Memory B cell (primary cell): Measurements from ENCODE around the gene GRPEL2.

Experiments
- ATAC-seq: fragments of 150-1000 bp; cut with Tn5 transposase; 2 replicates; pipeline ENCODE4 v1.10.0; 2021; ENCODE audit warnings: low read depth, mild to moderate bottlenecking, moderate library complexity
- DNase-seq, 2 donors: peaks; one replicate each; pipeline ENCODE4 v3.0.0; 2022; ENCODE audit warnings: low spot score in 2 of 2
- H3K27ac Mint-ChIP-seq: one replicate; pipeline ENCODE4 v1.8.0; 2022; ENCODE audit warnings: mild to moderate bottlenecking, moderate library complexity, mixed read lengths
- H3K27me3 Mint-ChIP-seq: one replicate; pipeline ENCODE4 v1.8.0; 2022; ENCODE audit warnings: mixed read lengths
- H3K36me3 Mint-ChIP-seq: one replicate; pipeline ENCODE4 v1.8.0; 2022; ENCODE audit warnings: mild to moderate bottlenecking, mixed read lengths
- H3K4me1 Mint-ChIP-seq: one replicate; pipeline ENCODE4 v1.8.0; 2022; ENCODE audit warnings: mixed read lengths
- H3K4me3 Mint-ChIP-seq: one replicate; pipeline ENCODE4 v1.8.0; 2022; ENCODE audit warnings: mild to moderate bottlenecking, moderate library complexity, mixed read lengths
- H3K9me3 Mint-ChIP-seq: one replicate; pipeline ENCODE4 v1.8.0; 2022; ENCODE audit warnings: mixed read lengths

Gene GRPEL2

GRCh38 chr5:149310947-149311658, 34.2 kb upstream of the GRPEL2 start:
- Mint-ChIP-seq H3K4me1 (peaks cover 4% of the 10 kb centered on the region), H3K4me3 (no peak overlapping the region), H3K9me3 (no peaks in the 10 kb centered on the region), H3K27ac (no peak overlapping the region), H3K36me3 (no peaks in the 10 kb centered on the region), H3K27me3 (peaks cover 12% of the 10 kb centered on the region)
- ATAC-seq (no peak), DNase-seq (no peak)

- H3K4me3 Mint-ChIP-seq: no peak overlapping the region
- no peaks in the 10 kb centered on the region for H3K9me3 Mint-ChIP-seq
- no peaks in the 10 kb centered on the region for H3K36me3 Mint-ChIP-seq
- no peak for ATAC-seq
- H3K27me3 Mint-ChIP-seq: peaks cover 10% of the 10 kb centered on the region
- DNase-seq: no peak
- H3K4me1 Mint-ChIP-seq: peaks cover 4% of the 10 kb centered on the region
- no peak overlapping the region for H3K27ac Mint-ChIP-seq
Measured at GRCh38 chr5:149313151-149313841, 32.0 kb upstream of the GRPEL2 start.

- H3K27me3 Mint-ChIP-seq: peaks cover 10% of the 10 kb centered on the region
- H3K9me3 Mint-ChIP-seq: no peaks in the 10 kb centered on the region
- peaks cover 2% of the 10 kb centered on the region for H3K4me1 Mint-ChIP-seq
- H3K4me3 Mint-ChIP-seq: no peak overlapping the region
- ATAC-seq: no peak
- no peak for DNase-seq
- no peaks in the 10 kb centered on the region for H3K36me3 Mint-ChIP-seq
- no peak overlapping the region for H3K27ac Mint-ChIP-seq
Measured at GRCh38 chr5:149314571-149315111, 30.7 kb upstream of the GRPEL2 start.

- H3K4me3 Mint-ChIP-seq: no peak overlapping the region
- no peaks in the 10 kb centered on the region for H3K4me1 Mint-ChIP-seq
- H3K27ac Mint-ChIP-seq: no peak overlapping the region
- no peaks in the 10 kb centered on the region for H3K9me3 Mint-ChIP-seq
- peaks cover 10% of the 10 kb centered on the region for H3K27me3 Mint-ChIP-seq
- DNase-seq: no peak
- no peaks in the 10 kb centered on the region for H3K36me3 Mint-ChIP-seq
- no peak for ATAC-seq
Measured at GRCh38 chr5:149315753-149316152, 29.5 kb upstream of the GRPEL2 start.

GRCh38 chr5:149317281-149318048, 27.8 kb upstream of the GRPEL2 start:
- ATAC-seq: peak; percentile 57
- H3K4me1 Mint-ChIP-seq: no peaks in the 10 kb centered on the region
- no peaks in the 10 kb centered on the region for H3K9me3 Mint-ChIP-seq
- peaks cover 6% of the 10 kb centered on the region for H3K27me3 Mint-ChIP-seq
- DNase-seq: peak in 1 of 2 donors; percentile 30
- no peak overlapping the region for H3K27ac Mint-ChIP-seq
- H3K36me3 Mint-ChIP-seq: no peaks in the 10 kb centered on the region
- H3K4me3 Mint-ChIP-seq: no peak overlapping the region

GRCh38 chr5:149319174-149319573, 26.1 kb upstream of the GRPEL2 start:
- Mint-ChIP-seq H3K9me3 (no peaks in the 10 kb centered on the region), H3K27me3 (no peaks in the 10 kb centered on the region), H3K36me3 (no peaks in the 10 kb centered on the region), H3K27ac (no peak overlapping the region), H3K4me1 (no peaks in the 10 kb centered on the region), H3K4me3 (no peak overlapping the region)
- ATAC-seq: no peak
- no peak for DNase-seq

- no peak overlapping the region for H3K27ac Mint-ChIP-seq
- no peaks in the 10 kb centered on the region for H3K27me3 Mint-ChIP-seq
- peaks cover 1% of the 10 kb centered on the region for H3K36me3 Mint-ChIP-seq
- no peaks in the 10 kb centered on the region for H3K9me3 Mint-ChIP-seq
- no peak overlapping the region for H3K4me3 Mint-ChIP-seq
- ATAC-seq: no peak
- H3K4me1 Mint-ChIP-seq: no peaks in the 10 kb centered on the region
- DNase-seq: no peak
Measured at GRCh38 chr5:149320791-149321330, 24.4 kb upstream of the GRPEL2 start.

GRCh38 chr5:149322518-149322917, 22.8 kb upstream of the GRPEL2 start:
- no peak for DNase-seq
- H3K27me3 Mint-ChIP-seq: no peaks in the 10 kb centered on the region

GRCh38 chr5:149323210-149323609, 22.1 kb upstream of the GRPEL2 start:
- no peak for DNase-seq
- Mint-ChIP-seq H3K36me3 (peaks cover 2% of the 10 kb centered on the region), H3K27ac (no peak overlapping the region), H3K9me3 (no peaks in the 10 kb centered on the region), H3K27me3 (no peaks in the 10 kb centered on the region), H3K4me3 (no peak overlapping the region), H3K4me1 (no peaks in the 10 kb centered on the region)
- ATAC-seq: no peak

More at GRCh38 chr5:149322518-149322917, 22.8 kb upstream of the GRPEL2 start:
- Mint-ChIP-seq H3K9me3 (no peaks in the 10 kb centered on the region), H3K27ac (no peak overlapping the region), H3K4me1 (no peaks in the 10 kb centered on the region), H3K36me3 (peaks cover 2% of the 10 kb centered on the region), H3K4me3 (no peak overlapping the region)
- no peak for ATAC-seq

- Mint-ChIP-seq H3K27me3 (no peaks in the 10 kb centered on the region), H3K9me3 (no peaks in the 10 kb centered on the region), H3K4me1 (no peaks in the 10 kb centered on the region), H3K36me3 (peaks cover 2% of the 10 kb centered on the region), H3K27ac (no peak overlapping the region), H3K4me3 (no peak overlapping the region)
- no peak for ATAC-seq
- no peak for DNase-seq
Measured at GRCh38 chr5:149323621-149324205, 21.6 kb upstream of the GRPEL2 start.

- ATAC-seq: no peak
- Mint-ChIP-seq H3K9me3 (no peaks in the 10 kb centered on the region), H3K27me3 (no peaks in the 10 kb centered on the region), H3K27ac (no peak overlapping the region), H3K36me3 (peaks cover 2% of the 10 kb centered on the region), H3K4me3 (no peak overlapping the region), H3K4me1 (no peaks in the 10 kb centered on the region)
- no peak for DNase-seq
Measured at GRCh38 chr5:149324641-149325040, 20.7 kb upstream of the GRPEL2 start.

- DNase-seq (no peak), ATAC-seq (no peak)
- Mint-ChIP-seq H3K4me3 (no peak overlapping the region), H3K36me3 (peaks cover 2% of the 10 kb centered on the region), H3K4me1 (no peaks in the 10 kb centered on the region), H3K27me3 (no peaks in the 10 kb centered on the region), H3K27ac (no peak overlapping the region), H3K9me3 (no peaks in the 10 kb centered on the region)
Measured at GRCh38 chr5:149325166-149325735, 20.0 kb upstream of the GRPEL2 start.

- Mint-ChIP-seq H3K9me3 (no peaks in the 10 kb centered on the region), H3K36me3 (peaks cover 2% of the 10 kb centered on the region), H3K4me1 (no peaks in the 10 kb centered on the region), H3K4me3 (no peak overlapping the region), H3K27me3 (no peaks in the 10 kb centered on the region), H3K27ac (no peak overlapping the region)
- no peak for ATAC-seq
- DNase-seq: no peak
Measured at GRCh38 chr5:149325894-149326293, 19.4 kb upstream of the GRPEL2 start.
